SU-DHL-6 (cell line): Measurements from ENCODE around the gene CNOT4.

Experiments
- CTCF ChIP-seq: fragments of 200-600 bp; sonication (generic); IDR thresholded peaks from one replicate; pipeline ENCODE4 v1.5.1; 2017; ENCODE audit warnings: antibody characterized with exemption, mild to moderate bottlenecking, low read length, moderate library complexity; ENCODE audit not compliant: insufficient read depth, poor library complexity, severe bottlenecking
- EZH2phosphoT487 ChIP-seq: fragments of 200-600 bp; sonication (generic), shearing (Covaris generic); conservative IDR thresholded peaks from 2 replicates; pipeline ENCODE4 v1.6.1; 2018; ENCODE audit warnings: mild to moderate bottlenecking, antibody characterized with exemption, low read length, moderate library complexity, mixed read lengths

- TF ChIP-seq CTCF: no peak
- no peak for TF ChIP-seq EZH2phosphoT487
These were observed 84.9 kb downstream of the CNOT4 start for GRCh38 chr7:135425036-135425435.
